Parathyroid adenoma (tissue), 2 donors: ENCODE data around the gene ARHGAP6.

ENCODE experiments used
- H2AFZ ChIP-seq: fragments of 300-600 bp; sonication (generic); one replicate; pipeline ENCODE4 v1.7.0; 2017; ENCODE audit warnings: antibody characterized with exemption, mild to moderate bottlenecking
- H3K27ac ChIP-seq: fragments of 300-600 bp; sonication (generic); one replicate; pipeline ENCODE4 v1.7.0; 2017
- H3K27me3 ChIP-seq: fragments of 300-600 bp; sonication (generic); one replicate; pipeline ENCODE4 v1.7.0; 2017; ENCODE audit warnings: low read length; ENCODE audit not compliant: control insufficient read depth, insufficient read depth
- H3K36me3 ChIP-seq: fragments of 300-600 bp; sonication (generic); one replicate; pipeline ENCODE4 v1.7.0; 2017; ENCODE audit warnings: low read length; ENCODE audit not compliant: control insufficient read depth, insufficient read depth
- H3K4me1 ChIP-seq: fragments of 300-600 bp; sonication (generic); one replicate; pipeline ENCODE4 v1.7.0; 2017; ENCODE audit warnings: control low read depth
- H3K4me2 ChIP-seq: fragments of 300-600 bp; sonication (generic); one replicate; pipeline ENCODE4 v1.7.0; 2017; ENCODE audit warnings: low read length
- H3K4me3 ChIP-seq: fragments of 300-600 bp; sonication (generic); one replicate; pipeline ENCODE4 v1.7.0; 2017; ENCODE audit warnings: low read depth, low read length
- H3K79me2 ChIP-seq: fragments of 300-600 bp; sonication (generic); one replicate; pipeline ENCODE4 v1.7.0; 2017; ENCODE audit warnings: control low read depth
- H3K9ac ChIP-seq: fragments of 300-600 bp; sonication (generic); one replicate; pipeline ENCODE4 v1.7.0; 2017; ENCODE audit warnings: mild to moderate bottlenecking
- H3K9me3 ChIP-seq: fragments of 300-600 bp; sonication (generic); one replicate; pipeline ENCODE4 v1.7.0; 2017; ENCODE audit warnings: low read length; ENCODE audit not compliant: control insufficient read depth
- TF ChIP-seq, protein P1 (sequence below): fragments of 300-600 bp; sonication (generic); IDR thresholded peaks from one replicate; pipeline ENCODE4 v1.7.0; 2017; ENCODE audit warnings: antibody characterized with exemption, mild to moderate bottlenecking
- donor health status: primary hyperparathyroidism.

The ARHGAP6 gene

DNA sequence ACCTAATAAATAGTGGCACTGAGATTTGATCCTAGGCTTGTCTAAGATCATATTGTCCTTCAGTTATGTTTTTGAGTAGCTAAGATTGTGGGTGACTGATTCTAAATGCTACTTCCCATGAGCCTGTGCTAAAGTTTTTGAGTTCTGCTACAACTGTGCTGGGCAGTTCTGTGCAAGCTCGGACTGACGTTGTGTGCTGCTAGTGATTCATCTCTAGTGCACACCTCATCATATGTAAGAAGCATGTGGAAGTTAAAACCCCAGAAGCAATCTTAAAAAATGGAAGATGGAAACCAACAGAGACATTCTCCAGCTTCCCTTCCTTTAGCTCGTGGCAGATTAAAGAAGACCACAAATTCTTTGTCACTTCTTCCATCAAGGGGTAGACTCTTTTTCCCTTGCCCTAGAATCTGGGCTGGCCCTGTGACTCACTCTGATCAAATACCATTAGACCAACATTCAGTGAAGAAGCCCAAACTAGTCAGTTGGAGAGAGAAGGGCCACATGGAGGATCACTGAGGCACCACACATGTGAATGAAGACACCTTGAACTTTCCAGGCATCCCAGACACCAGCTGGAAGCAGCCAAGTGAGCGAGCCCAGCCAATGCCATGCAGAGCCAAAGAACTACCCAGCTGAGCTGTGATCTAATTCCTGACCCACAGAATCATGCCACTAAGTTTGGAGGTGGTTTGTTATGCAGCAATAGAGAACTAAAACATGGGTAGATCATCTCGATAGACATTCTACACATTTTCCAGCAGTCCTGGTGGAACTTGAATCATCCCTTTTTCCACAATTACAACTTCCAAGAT is 16.8 kb downstream of the ARHGAP6 start:
- Histone ChIP-seq H3K27me3 (no peaks in the 10 kb centered on the region), H3K79me2 (no peaks in the 10 kb centered on the region), H3K4me2 (no peak overlapping the region), H3K27ac (no peak overlapping the region), H3K9me3 (no peaks in the 10 kb centered on the region), H3K4me1 (no peaks in the 10 kb centered on the region), H3K4me3 (no peak overlapping the region), H2AFZ (no peak overlapping the region), H3K9ac (no peak overlapping the region), H3K36me3 (no peaks in the 10 kb centered on the region)
- TF ChIP-seq, protein P1, sequence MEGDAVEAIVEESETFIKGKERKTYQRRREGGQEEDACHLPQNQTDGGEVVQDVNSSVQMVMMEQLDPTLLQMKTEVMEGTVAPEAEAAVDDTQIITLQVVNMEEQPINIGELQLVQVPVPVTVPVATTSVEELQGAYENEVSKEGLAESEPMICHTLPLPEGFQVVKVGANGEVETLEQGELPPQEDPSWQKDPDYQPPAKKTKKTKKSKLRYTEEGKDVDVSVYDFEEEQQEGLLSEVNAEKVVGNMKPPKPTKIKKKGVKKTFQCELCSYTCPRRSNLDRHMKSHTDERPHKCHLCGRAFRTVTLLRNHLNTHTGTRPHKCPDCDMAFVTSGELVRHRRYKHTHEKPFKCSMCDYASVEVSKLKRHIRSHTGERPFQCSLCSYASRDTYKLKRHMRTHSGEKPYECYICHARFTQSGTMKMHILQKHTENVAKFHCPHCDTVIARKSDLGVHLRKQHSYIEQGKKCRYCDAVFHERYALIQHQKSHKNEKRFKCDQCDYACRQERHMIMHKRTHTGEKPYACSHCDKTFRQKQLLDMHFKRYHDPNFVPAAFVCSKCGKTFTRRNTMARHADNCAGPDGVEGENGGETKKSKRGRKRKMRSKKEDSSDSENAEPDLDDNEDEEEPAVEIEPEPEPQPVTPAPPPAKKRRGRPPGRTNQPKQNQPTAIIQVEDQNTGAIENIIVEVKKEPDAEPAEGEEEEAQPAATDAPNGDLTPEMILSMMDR, result no peak

- Histone ChIP-seq H3K4me2 (no peak overlapping the region), H3K9ac (no peak overlapping the region), H2AFZ (no peak overlapping the region), H3K27me3 (no peaks in the 10 kb centered on the region), H3K4me3 (no peak overlapping the region), H3K36me3 (no peaks in the 10 kb centered on the region), H3K27ac (no peak overlapping the region), H3K79me2 (no peaks in the 10 kb centered on the region), H3K4me1 (no peaks in the 10 kb centered on the region), H3K9me3 (no peaks in the 10 kb centered on the region)
- TF ChIP-seq, protein P1, result no peak
These were observed 18.6 kb downstream of the ARHGAP6 start for GRCh38 chrX:11647138-11647537.

DNA sequence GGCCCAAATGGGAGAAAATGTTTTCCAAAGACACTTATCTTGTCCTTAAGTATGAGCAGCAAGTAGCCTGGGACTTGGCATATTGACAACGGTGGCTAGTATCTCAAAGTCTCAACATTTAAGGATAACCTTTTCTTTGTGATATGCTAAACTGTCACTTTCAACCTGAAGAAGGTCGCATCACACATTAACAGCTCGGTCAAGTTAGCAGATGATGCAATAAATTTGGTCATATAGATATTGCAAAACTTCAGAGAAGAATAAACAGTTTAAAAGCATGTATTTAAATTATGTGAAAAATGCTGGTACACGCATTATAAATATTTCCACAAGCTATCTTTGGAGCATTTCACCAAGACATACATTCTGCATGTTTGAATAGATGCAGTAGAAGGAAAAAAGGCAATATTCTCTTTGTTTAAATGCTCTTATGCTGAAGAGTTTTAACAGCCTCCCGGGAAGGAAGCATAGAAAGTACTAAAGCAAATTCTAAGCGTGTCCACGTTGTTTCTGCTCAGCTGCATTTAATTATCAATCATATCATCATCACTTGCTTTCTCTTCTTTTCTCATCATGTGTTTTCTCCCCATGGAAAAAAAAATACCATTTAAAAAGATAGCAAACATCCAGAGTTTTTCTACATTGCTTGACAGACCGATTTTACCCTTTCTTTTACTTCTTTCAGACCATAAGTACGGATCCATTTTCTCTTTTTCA is 24.2 kb downstream of the ARHGAP6 start:
- H3K4me1 ChIP-seq, result no peaks in the 10 kb centered on the region
- no peak overlapping the region for H2AFZ ChIP-seq
- H3K9ac ChIP-seq, result no peak overlapping the region
- no peaks in the 10 kb centered on the region for H3K36me3 ChIP-seq
- H3K4me2 ChIP-seq, result no peak overlapping the region
- H3K27ac ChIP-seq, result no peak overlapping the region
- TF ChIP-seq, protein P1, result no peak
- no peaks in the 10 kb centered on the region for H3K27me3 ChIP-seq
- H3K9me3 ChIP-seq, result no peaks in the 10 kb centered on the region
- H3K4me3 ChIP-seq, result no peak overlapping the region
- no peaks in the 10 kb centered on the region for H3K79me2 ChIP-seq

DNA sequence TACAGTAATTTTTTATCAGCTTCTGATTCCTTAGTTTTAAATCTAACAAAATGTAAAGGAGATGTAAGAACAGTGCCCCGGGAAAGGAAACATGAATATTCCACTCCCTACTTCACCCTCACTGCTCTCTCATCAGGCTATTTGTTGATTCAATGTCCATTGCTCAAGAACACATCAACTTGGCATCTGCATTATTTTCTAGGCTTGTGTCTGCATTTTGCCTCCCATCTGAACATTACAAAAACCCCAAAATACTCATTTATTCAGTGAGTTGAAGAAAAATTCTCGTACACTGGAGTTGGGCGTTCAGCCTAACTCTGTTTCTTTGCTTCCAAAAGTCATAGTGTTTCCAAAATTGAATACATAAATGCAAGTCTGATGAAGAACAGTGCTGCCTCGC is 25.6 kb downstream of the ARHGAP6 start:
- Histone ChIP-seq H3K9me3 (no peaks in the 10 kb centered on the region), H3K27me3 (no peaks in the 10 kb centered on the region), H3K27ac (no peak overlapping the region), H2AFZ (no peak overlapping the region), H3K9ac (no peak overlapping the region), H3K36me3 (no peaks in the 10 kb centered on the region), H3K4me3 (no peak overlapping the region), H3K4me1 (no peaks in the 10 kb centered on the region), H3K79me2 (no peaks in the 10 kb centered on the region), H3K4me2 (no peak overlapping the region)
- TF ChIP-seq, protein P1, result no peak
